Adipocyte (in vitro differentiated cells): ENCODE results near the gene SUGCT.

Source experiments
- DNase-seq: peaks from one replicate; pipeline ENCODE4 v3.0.0-alpha.2; 2015; ENCODE audit warnings: low read depth
- H3K27me3 ChIP-seq: replicated peaks from 2 replicates; pipeline ENCODE4 v1.7.0; 2013; ENCODE audit warnings: mild to moderate bottlenecking, low read length, moderate library complexity; ENCODE audit not compliant: control insufficient read depth, insufficient read depth
- H3K36me3 ChIP-seq: 2 replicates; pipeline ENCODE4 v1.7.0; 2013; ENCODE audit warnings: low read length, mild to moderate bottlenecking, moderate library complexity; ENCODE audit not compliant: control insufficient read depth, insufficient read depth, severe bottlenecking
- H3K4me1 ChIP-seq: 2 replicates; pipeline ENCODE4 v1.7.0; 2013; ENCODE audit warnings: mild to moderate bottlenecking, low read length, moderate library complexity; ENCODE audit not compliant: control insufficient read depth, insufficient read depth
- H3K4me3 ChIP-seq: 2 replicates; pipeline ENCODE4 v1.7.0; 2013; ENCODE audit warnings: mild to moderate bottlenecking, low read length, moderate library complexity
- H3K9ac ChIP-seq: 2 replicates; pipeline ENCODE4 v1.7.0; 2013; ENCODE audit warnings: mild to moderate bottlenecking, low read length, moderate library complexity
- H3K9me3 ChIP-seq: 2 replicates; pipeline ENCODE4 v1.7.0; 2013; ENCODE audit warnings: mild to moderate bottlenecking, low read length, moderate library complexity; ENCODE audit not compliant: control insufficient read depth

Gene SUGCT

DNA sequence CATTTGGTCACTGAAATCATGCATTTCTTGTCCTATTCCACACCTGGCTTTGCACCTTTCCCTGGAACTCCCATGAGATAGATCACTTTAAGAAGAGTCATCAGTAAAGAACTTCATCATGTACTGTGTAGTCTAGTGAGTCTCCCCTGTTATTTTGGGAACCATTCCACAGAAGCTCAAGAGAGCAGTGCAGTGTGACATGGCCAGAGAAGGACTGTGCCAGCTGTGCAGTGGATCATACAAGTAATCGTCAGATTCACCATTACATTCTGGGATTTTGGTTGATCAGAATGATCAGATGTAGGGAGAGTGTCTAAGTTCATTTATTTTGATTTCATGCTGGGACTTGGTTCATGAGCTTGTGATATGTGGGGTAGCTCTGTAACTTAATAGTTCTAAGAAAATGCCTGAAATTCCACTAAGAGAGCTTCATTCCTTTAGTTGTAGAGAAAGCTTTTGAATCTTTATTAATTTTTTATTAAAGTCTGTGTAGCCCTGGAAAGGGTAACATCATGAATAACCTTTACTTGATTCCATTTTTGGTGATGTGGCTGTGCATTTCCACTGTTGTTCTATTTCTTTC is 166.8 kb downstream of the SUGCT start:
- no peaks in the 10 kb centered on the region for H3K9me3 ChIP-seq
- DNase-seq: peak; percentile 39
- peaks cover 12% of the 10 kb centered on the region for H3K4me1 ChIP-seq
- no peak overlapping the region for H3K9ac ChIP-seq
- no peaks in the 10 kb centered on the region for H3K36me3 ChIP-seq
- no peaks in the 10 kb centered on the region for H3K27me3 ChIP-seq
- no peak overlapping the region for H3K4me3 ChIP-seq

DNA sequence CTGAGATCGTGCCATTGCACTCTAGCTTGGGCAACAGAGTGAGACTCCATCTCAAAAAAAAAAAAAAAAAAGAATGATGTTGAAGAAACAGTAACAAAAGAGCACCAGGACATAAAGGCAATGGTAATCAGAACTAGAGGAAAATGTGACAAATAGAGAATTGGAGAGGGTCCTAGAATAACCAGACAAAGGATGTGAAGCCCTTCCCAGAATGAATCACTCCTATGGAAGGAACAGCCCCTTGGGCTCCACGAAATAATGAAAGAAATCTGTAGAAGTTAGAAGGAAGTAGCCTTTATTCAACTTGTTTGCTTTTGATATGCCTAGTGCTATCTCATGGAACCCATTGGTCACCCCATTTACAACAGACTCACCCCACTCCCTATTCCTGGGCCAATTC is 169.2 kb downstream of the SUGCT start:
- Histone ChIP-seq H3K36me3 (no peaks in the 10 kb centered on the region), H3K27me3 (no peaks in the 10 kb centered on the region), H3K4me3 (no peak overlapping the region), H3K9ac (no peak overlapping the region), H3K9me3 (no peaks in the 10 kb centered on the region), H3K4me1 (peaks cover 10% of the 10 kb centered on the region)
- no peak for DNase-seq

DNA sequence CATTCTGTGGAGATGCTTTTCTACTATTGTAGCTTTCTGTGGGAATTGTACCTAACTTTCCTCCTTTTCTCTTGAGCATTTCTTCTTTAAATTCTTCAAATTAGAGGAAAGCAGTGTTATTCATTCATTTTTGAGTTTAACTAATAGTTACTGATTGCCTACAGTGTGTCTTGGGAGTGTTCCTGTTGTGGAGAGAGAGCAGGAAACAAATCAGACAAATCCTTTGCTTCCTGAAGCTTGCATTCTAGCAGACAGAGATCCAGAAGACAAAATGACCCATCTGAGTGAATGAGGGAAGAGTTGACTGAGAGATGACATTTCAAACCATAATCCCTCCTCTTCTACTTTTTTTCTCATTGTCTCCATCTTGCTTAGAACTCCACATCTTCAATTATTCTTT is 170.4 kb downstream of the SUGCT start:
- no peaks in the 10 kb centered on the region for H3K36me3 ChIP-seq
- H3K4me1 ChIP-seq: peaks cover 10% of the 10 kb centered on the region
- no peaks in the 10 kb centered on the region for H3K9me3 ChIP-seq
- H3K9ac ChIP-seq: no peak overlapping the region
- no peaks in the 10 kb centered on the region for H3K27me3 ChIP-seq
- H3K4me3 ChIP-seq: no peak overlapping the region
- no peak for DNase-seq

DNA sequence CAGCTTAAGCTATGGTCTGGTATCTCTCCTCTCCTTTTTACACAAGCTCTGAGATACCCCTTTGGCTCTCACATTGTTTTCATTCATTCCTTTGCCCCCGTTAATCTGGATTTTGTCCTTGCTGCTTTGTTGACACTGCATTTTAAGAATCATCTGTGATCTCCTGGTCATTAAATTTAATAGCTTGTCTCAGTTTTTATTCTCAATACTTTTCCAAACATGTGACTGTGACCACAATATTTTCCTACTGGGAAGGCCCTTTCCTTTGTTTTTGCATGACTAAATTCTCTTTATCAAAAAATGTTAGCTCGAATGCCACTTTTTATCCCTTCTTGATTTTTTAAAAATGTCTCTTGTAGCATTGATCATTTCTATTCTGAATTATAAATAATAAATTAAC is 171.2 kb downstream of the SUGCT start:
- no peak for DNase-seq
- H3K27me3 ChIP-seq: no peaks in the 10 kb centered on the region
- no peak overlapping the region for H3K4me3 ChIP-seq
- H3K36me3 ChIP-seq: no peaks in the 10 kb centered on the region
- no peaks in the 10 kb centered on the region for H3K9me3 ChIP-seq
- no peak overlapping the region for H3K9ac ChIP-seq
- H3K4me1 ChIP-seq: peaks cover 10% of the 10 kb centered on the region

DNA sequence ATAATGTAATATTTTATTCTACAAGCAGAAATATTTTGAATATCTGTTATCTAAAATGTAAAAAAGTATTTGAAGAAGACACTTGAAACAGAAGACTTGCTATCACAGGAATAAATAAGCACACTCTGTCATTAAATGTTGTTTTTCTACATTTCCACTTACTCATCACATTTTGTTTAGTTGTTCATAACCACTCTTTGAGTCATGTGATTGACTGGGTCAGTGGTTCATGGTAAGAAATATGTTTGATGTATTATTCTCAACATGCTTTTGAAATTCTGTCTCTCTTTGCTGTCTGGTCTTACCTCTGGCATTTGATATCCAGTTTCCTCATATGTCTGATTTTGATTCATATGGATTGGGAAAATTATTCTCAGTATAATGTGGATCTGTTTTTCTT is 171.8 kb downstream of the SUGCT start:
- DNase-seq: peak; percentile 70
- Histone ChIP-seq H3K9ac (no peak overlapping the region), H3K9me3 (no peaks in the 10 kb centered on the region)

GRCh38 chr7:40310258-40310657 is 175.5 kb downstream of the SUGCT start:
- Histone ChIP-seq H3K36me3 (no peaks in the 10 kb centered on the region), H3K9ac (no peak overlapping the region), H3K4me1 (peaks cover 10% of the 10 kb centered on the region), H3K27me3 (no peaks in the 10 kb centered on the region), H3K9me3 (no peaks in the 10 kb centered on the region), H3K4me3 (no peak overlapping the region)
- no peak for DNase-seq

More for the DNA sequence above, 171.8 kb downstream of the SUGCT start:
- no peaks in the 10 kb centered on the region for H3K36me3 ChIP-seq
- H3K27me3 ChIP-seq: no peaks in the 10 kb centered on the region
- no peak overlapping the region for H3K4me3 ChIP-seq
- peaks cover 10% of the 10 kb centered on the region for H3K4me1 ChIP-seq

GRCh38 chr7:40311307-40311706 is 176.5 kb downstream of the SUGCT start:
- Histone ChIP-seq H3K9me3 (no peaks in the 10 kb centered on the region), H3K27me3 (no peaks in the 10 kb centered on the region), H3K4me1 (peaks cover 8% of the 10 kb centered on the region), H3K9ac (no peak overlapping the region), H3K4me3 (no peak overlapping the region), H3K36me3 (no peaks in the 10 kb centered on the region)
- no peak for DNase-seq

DNA sequence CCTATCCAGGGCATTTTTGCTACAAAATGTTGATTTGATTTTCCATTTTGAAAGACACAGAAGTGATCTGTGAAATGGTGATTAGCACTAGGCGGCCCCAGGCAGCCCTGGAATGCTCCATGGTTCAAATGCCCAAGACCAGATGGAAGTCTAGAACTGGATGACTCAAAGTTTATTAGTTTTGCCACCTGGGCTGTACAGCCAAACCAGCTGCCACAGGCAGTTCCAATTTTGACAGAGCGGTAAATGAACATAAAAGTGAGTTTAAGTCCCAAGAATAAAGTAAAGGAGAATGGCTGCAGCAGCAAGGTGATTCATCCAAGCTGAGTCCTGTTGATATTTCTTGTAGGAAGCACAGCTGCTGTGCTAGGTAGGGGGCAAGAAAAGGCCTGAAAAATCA is 180.5 kb downstream of the SUGCT start:
- Histone ChIP-seq H3K9ac (no peak overlapping the region), H3K4me1 (no peaks in the 10 kb centered on the region), H3K4me3 (no peak overlapping the region), H3K27me3 (no peaks in the 10 kb centered on the region), H3K36me3 (no peaks in the 10 kb centered on the region), H3K9me3 (no peaks in the 10 kb centered on the region)
- no peak for DNase-seq

DNA sequence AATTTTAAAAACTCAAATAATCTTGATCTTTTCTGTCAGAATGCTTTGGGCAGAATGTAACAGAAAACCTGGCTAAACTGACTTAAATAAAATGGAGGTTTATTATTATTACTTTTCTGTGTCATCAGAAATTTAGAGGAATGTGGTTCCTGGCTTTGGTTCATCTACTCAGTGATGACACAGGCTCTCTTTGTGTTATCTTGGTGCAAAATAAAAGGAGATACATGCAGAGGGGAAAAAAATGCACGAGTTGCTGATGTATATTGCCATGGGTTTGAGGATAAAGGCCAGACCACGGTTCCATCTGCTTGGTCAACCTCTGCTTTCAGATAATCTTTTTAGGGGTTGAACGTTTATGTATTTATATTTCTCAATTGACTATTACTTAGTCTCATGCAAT is 181.4 kb downstream of the SUGCT start:
- H3K9ac ChIP-seq: no peak overlapping the region

GRCh38 chr7:40324914-40325313 is 190.1 kb downstream of the SUGCT start:
- H3K9me3 ChIP-seq: no peaks in the 10 kb centered on the region
- H3K4me3 ChIP-seq: no peak overlapping the region
- H3K36me3 ChIP-seq: no peaks in the 10 kb centered on the region
- peak overlapping the region; percentile 28 for H3K9ac ChIP-seq
- H3K4me1 ChIP-seq: peaks cover 15% of the 10 kb centered on the region
- peak; percentile 62 for DNase-seq
- H3K27me3 ChIP-seq: no peaks in the 10 kb centered on the region

More for the DNA sequence above, 181.4 kb downstream of the SUGCT start:
- Histone ChIP-seq H3K36me3 (no peaks in the 10 kb centered on the region), H3K9me3 (no peaks in the 10 kb centered on the region), H3K27me3 (no peaks in the 10 kb centered on the region), H3K4me3 (no peak overlapping the region), H3K4me1 (no peaks in the 10 kb centered on the region)
- DNase-seq: no peak

DNA sequence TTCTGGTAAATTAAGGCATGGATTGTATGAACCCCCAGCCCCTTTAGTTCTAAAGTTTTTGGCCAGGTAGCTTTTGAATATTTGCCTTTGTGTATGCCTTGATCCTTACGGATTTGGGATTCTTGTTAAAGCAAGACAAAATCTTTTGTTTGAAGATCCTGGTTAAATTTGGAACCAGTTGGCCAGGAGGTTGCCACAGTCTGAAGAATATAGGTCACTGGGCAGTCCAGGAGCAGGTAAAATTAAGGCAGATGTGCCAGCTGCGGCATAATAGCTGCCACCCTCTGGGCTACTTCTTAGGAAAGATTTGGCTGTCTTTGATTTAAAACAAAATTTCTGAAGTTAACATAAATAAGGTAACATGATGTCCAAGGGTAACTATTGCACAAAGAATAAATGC is 192.3 kb downstream of the SUGCT start:
- no peaks in the 10 kb centered on the region for H3K36me3 ChIP-seq
- H3K4me3 ChIP-seq: no peak overlapping the region
- H3K9me3 ChIP-seq: no peaks in the 10 kb centered on the region
- no peak for DNase-seq
- H3K4me1 ChIP-seq: peaks cover 22% of the 10 kb centered on the region
- H3K9ac ChIP-seq: no peak overlapping the region
- no peaks in the 10 kb centered on the region for H3K27me3 ChIP-seq

DNA sequence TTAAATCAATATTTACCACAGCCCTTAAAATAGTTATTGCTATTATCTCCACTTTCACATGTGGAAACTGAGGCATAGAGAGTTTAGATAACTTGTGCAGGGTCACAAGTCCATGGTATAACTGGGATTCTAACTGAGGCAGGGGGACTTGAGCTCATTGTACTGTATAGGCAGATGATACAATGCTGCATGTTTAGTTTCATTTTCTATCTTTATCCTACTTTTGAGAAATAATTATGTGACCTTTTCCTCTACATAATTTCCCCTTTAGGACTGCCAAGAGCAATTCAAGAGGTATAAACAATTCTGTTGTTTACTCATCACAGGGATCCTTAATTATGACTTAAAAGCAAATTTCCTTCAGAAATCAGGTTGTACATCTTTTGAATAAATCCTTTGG is 193.1 kb downstream of the SUGCT start:
- Histone ChIP-seq H3K4me3 (peak overlapping the region; percentile 8), H3K4me1 (peaks cover 22% of the 10 kb centered on the region), H3K27me3 (no peaks in the 10 kb centered on the region), H3K9ac (peak overlapping the region; percentile 9), H3K36me3 (no peaks in the 10 kb centered on the region), H3K9me3 (no peaks in the 10 kb centered on the region)
- peak; percentile 23 for DNase-seq
